Stimulated activated CD8-positive, alpha-beta memory T cell treated with anti-CD3 and anti-CD28 coated beads, Interleukin-7, amount 100 ng/mL, for 24 hours (primary cell): ENCODE results near the gene SPIN1.

ENCODE experiments used
- DNase-seq: peaks from one replicate; pipeline ENCODE4 v3.0.0-alpha.2; 2020; ENCODE audit warnings: low read depth

Gene SPIN1

GRCh38 chr9:88388886-88389605, 802 bp downstream of the SPIN1 start:
- DNase-seq, result no peak

- no peak for DNase-seq
Observed at GRCh38 chr9:88390371-88390990, 2.2 kb downstream of the SPIN1 start.

- no peak for DNase-seq
Observed at GRCh38 chr9:88391236-88391635, 3.0 kb downstream of the SPIN1 start.

- DNase-seq, result no peak
Observed at GRCh38 chr9:88391921-88392320, 3.7 kb downstream of the SPIN1 start.

- DNase-seq, result no peak
Observed at GRCh38 chr9:88392549-88392948, 4.3 kb downstream of the SPIN1 start.

- DNase-seq, result no peak
Observed at GRCh38 chr9:88396836-88397577, 8.8 kb downstream of the SPIN1 start.

- no peak for DNase-seq
Observed at GRCh38 chr9:88398016-88398415, 9.8 kb downstream of the SPIN1 start.

- no peak for DNase-seq
Observed at GRCh38 chr9:88399966-88400365, 11.7 kb downstream of the SPIN1 start.

GRCh38 chr9:88403340-88403739, 15.1 kb downstream of the SPIN1 start:
- no peak for DNase-seq

GRCh38 chr9:88406051-88406450, 17.8 kb downstream of the SPIN1 start:
- no peak for DNase-seq

GRCh38 chr9:88411471-88411870, 23.2 kb downstream of the SPIN1 start:
- no peak for DNase-seq

- DNase-seq, result no peak
Observed at GRCh38 chr9:88414298-88414697, 26.1 kb downstream of the SPIN1 start.

- DNase-seq, result no peak
Observed at GRCh38 chr9:88418025-88418424, 29.8 kb downstream of the SPIN1 start.

GRCh38 chr9:88418715-88419540, 30.7 kb downstream of the SPIN1 start:
- no peak for DNase-seq

- no peak for DNase-seq
Observed at GRCh38 chr9:88420227-88420626, 32.0 kb downstream of the SPIN1 start.

GRCh38 chr9:88421348-88421747, 33.1 kb downstream of the SPIN1 start:
- no peak for DNase-seq

- no peak for DNase-seq
Observed at GRCh38 chr9:88425538-88425950, 37.3 kb downstream of the SPIN1 start.

- no peak for DNase-seq
Observed at GRCh38 chr9:88426651-88427050, 38.4 kb downstream of the SPIN1 start.

- no peak for DNase-seq
Observed at GRCh38 chr9:88429595-88430430, 41.6 kb downstream of the SPIN1 start.

GRCh38 chr9:88433583-88434255, 45.5 kb downstream of the SPIN1 start:
- DNase-seq, result no peak

- DNase-seq, result no peak
Observed at GRCh38 chr9:88435336-88435735, 47.1 kb downstream of the SPIN1 start.
